GM18505 (cell line): ENCODE results near the gene COX4I2.
"Not testable (repeated sequence)": the region's sequence is repeated elsewhere in the genome, so short reads cannot be mapped to it uniquely, and the experiment has no call there.

Experiments
- ATAC-seq: cut with Tn5 transposase; IDR thresholded peaks from one replicate; pipeline ENCODE4 v1.9.1; 2021; ENCODE audit not compliant: unreplicated experiment
- POLR2A ChIP-seq: IDR thresholded peaks from 4 replicates; pipeline ENCODE4 v1.6.1; 2011; ENCODE audit warnings: borderline replicate concordance; ENCODE audit not compliant: insufficient read depth, insufficient read length; ENCODE audit errors: extremely low read depth

COX4I2 gene

DNA sequence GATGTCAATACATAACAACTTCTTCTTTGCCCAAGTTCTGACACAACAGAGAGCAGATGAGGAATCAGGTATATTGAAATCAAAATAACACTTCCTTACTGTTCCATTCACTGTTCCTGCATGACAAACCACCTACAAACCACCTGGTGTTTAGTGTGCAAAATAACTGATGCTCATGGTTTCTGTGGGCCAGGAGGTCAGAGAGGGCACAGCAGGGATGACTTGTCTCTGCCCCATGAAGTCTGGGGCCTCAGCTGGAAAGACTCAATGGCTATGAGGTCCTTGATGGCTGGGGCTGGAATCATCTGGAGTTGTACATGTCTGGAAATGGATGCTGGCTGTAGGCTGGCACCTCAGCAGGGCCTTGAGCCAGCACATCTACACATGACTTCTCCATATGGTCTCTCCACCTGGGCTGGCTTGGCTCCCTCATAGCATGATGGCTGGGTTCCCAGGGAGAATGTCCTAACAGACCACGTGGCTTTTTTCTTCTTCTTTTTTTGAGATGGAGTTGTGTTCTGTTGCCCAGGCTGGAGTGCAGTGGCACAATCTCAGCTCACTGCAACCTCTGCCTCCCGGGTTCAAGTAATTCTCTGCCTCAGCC, 7.4 kb upstream of the COX4I2 start:
- ATAC-seq: no peak
- TF ChIP-seq POLR2A: no peak

DNA sequence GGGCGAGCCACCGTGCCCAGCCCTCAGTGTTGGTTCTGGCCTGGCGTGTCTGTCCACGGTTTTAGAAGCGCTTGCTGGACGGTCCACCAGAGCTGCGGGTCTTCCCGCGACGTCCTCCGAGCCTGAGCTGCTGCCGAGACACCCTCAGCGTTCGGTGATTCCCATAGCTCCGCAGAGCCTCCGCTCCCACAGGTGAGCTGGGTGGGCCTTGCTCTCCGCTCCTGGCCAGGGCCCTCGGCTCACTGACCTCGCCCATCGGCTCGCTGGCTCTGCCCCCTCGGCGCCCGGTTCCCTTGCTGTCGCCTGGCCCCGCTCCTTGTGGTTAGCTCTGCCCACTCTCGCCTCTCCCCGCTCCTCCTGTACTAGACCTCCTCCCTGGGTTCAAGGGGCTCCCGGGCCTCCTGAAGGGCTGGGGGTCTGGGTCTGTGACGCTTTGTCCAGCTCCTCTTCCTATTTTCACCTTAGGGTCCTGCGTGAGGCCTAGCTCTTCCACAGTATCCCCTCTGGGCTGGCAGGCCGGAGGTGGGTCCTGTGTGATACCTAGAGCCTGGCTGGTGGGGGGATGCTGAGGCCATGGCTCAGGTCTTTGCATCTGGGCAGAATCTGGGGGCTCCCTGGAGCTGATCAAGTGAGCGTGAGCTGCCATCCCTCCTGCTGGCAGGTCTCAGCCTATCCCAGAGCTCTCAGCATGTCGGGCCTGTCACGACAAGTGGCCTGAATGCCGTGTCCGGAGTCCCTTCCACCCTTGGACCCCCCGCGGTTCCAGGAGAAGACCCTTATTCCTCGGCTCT, 5.0 kb upstream of the COX4I2 start:
- no peak for ATAC-seq
- TF ChIP-seq POLR2A: no peak

DNA sequence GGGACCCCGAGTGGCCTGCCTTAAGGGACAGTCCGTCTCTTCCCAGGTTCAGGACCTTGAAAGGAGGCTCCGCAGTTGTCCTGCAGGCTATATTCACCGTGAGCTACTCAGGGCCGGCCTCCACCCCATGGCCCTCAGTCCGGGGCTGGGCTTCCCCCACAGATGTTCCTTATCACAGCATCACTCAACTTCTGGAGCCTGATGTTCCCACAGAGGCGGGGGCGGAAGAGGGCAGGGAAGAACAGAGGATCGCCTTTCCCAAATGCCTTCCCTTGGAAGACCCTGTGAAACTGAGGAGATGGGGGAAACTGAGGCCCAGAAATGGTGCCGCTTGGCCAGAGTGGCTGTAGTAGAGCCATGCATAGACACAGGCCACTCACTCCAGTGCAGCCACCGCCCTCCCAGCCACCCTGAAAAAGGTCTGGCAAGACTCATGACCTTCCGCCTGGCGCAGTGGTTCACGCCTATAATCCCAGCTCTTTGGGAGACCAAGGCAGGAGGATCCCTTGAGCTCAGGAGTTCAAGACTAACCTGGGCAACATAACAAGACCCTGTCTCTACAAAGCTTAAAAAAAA, 4.3 kb upstream of the COX4I2 start:
- no peak for TF ChIP-seq POLR2A
- ATAC-seq: no peak

DNA sequence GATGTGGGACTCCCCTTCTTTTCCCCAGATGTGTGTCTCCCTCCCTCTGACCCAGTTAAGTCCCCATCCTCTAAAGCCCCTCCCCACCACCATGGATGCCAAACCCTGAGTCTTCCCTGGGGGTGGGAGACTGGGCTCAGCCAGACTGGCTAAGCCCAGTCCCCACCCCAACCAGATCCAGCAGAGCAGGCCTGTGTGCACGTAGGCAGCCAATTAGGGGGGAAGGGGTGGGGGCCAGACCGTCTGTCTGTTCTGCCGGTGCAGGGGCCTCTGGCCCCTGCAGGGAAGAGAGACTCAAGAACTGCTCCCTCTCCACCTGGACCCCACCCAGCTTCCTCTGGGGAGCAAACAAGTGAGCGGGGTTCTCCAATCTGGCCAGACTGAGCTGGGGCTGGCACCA, 605 bp downstream of the COX4I2 start:
- no peak for TF ChIP-seq POLR2A
- ATAC-seq: no peak

- no peak for TF ChIP-seq POLR2A
Observed at GRCh38 chr20:31638816-31639215, 1.1 kb downstream of the COX4I2 start.

GRCh38 chr20:31640259-31640658, 2.5 kb downstream of the COX4I2 start:
- no peak for TF ChIP-seq POLR2A
- no peak for ATAC-seq

More at GRCh38 chr20:31638816-31639215, 1.1 kb downstream of the COX4I2 start:
- no peak for ATAC-seq

GRCh38 chr20:31641391-31641790, 3.7 kb downstream of the COX4I2 start:
- ATAC-seq: no peak
- no peak for TF ChIP-seq POLR2A

- ATAC-seq: no peak
- TF ChIP-seq POLR2A: no peak
Observed at GRCh38 chr20:31642837-31643236, 5.1 kb downstream of the COX4I2 start.

DNA sequence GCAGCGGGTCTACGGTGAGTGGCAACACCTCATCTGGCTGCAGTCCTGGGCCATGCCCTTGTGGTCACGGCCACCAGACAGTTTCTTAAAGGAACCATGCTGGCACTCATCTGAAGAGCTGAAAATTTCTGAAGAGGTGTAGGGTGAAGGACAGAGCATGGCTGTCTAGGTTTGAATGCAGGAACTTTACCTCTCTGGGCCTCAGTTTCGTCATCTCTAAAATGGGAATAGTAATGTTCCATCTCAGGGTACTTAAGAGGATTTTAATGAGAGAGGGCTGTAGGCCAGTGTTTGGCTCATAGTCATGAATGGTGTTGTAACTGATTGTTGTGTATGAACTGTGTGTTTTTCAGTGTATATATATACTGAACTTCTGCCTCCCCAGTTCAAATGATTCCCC, 5.8 kb downstream of the COX4I2 start:
- no peak for TF ChIP-seq POLR2A
- no peak for ATAC-seq

GRCh38 chr20:31644701-31645100, 7.0 kb downstream of the COX4I2 start:
- TF ChIP-seq POLR2A: no peak
- no peak for ATAC-seq

DNA sequence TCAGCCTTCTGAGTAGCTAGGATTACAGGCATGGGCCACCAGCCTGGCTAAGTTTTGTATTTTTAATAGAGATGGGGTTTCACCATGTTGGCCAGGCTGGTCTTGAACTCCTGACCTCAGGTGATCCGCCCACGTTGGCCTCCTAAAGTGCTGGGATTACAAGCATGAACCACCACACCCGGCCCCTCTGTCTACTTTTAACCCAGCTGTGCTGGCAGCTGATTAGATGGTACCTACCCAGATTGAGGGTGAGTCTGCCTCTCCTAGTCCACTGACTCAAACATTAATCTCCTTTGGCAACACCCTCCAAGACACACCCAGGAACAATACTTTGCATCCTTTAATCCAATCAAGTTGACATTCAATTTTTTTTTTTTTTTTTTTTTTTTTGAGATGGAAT, 10.4 kb downstream of the COX4I2 start:
- ATAC-seq: not testable (repeated sequence)

DNA sequence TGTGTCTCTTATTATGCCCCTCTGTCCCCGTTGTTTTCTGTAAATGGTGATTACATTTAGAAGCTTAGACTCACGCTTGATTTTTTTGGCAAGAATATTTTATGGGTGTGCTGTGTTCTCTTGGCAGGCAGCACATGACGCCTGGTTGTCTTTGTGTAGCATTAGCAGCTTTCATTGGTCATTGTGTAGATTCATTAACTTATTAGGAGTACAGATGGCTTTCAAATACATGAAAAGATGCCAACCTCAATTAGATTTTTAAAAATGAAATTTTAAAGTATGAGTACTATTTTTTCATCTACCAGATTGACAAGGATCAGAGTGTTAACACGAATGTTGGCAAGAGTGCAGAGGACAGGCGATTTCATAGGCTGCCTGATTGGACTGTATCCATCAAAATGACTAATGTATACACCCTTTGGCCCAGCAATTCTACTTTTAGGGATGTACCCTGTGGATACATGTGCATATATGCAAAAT, 15.2 kb downstream of the COX4I2 start:
- no peak for ATAC-seq
- no peak for TF ChIP-seq POLR2A

DNA sequence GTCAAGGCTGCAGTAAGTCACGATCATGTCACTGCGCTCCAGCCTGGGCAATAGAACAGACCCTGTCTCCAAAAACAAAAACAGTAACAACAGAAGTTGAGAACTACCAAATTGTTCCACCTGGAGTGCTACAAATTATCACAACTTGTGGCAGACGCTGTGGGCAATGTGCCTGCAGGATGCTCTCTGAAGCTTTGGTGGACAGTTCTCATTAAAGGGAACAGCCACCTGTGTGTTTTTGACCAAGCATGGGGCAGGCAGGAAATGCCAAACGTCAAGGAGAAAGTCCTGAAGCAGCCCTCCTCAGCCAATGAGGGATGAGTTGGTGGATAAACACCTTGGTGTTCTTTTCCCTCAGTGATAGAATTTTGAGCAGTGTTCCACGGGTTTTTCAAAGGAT, 15.8 kb downstream of the COX4I2 start:
- ATAC-seq: no peak
- no peak for TF ChIP-seq POLR2A

DNA sequence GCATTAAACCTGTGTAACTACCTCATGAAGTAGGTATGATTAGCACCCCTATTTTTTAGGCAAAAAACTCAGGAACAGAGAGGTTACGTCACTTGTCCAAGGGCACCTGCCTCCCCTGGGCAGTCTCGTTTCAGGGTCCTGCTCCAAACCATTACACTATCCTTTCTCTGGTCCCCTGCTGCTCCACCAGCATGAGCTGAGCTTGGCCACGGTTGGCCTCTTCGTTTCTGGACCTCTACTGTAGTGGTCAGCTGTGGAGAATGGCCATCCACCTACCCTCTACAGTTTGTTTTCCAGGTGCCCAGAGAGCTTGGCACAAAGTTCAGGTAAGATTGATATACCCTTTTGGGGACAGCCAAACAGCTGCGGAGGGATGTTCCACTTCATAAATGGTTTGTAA, 16.8 kb downstream of the COX4I2 start:
- no peak for ATAC-seq

GRCh38 chr20:31661625-31662371, 24.1 kb downstream of the COX4I2 start:
- no peak for TF ChIP-seq POLR2A
- peak; percentile 60 for ATAC-seq

More for the DNA sequence above, 16.8 kb downstream of the COX4I2 start:
- no peak for TF ChIP-seq POLR2A
